K562 (cell line): ENCODE results near the gene ADAMTS14. TPM values are rescaled to one million over a fixed set of nuclear protein-coding genes. Genes with fewer than 3 reads are reported as not detected.

Experiments used
- ATAC-seq: fragments of 200-7000 bp; cut with Tn5 transposase; 3 replicates; pipeline ENCODE4 v1.9.1; 2020; ENCODE audit warnings: moderate library complexity
- BruUV-seq: library from RNA; stranded (reverse); fragments of 400-500 nt; replicated peaks from 2 replicates; lab custom pipeline; 2021; lab: Mats Ljungman, UMichigan
- CTCF ChIA-PET: fragments of 300-600 bp; formaldehyde crosslinking; extraction: SDS; loops from one replicate; lab custom pipeline; 2021; ENCODE audit warnings: low intra/inter-chr PET ratio; lab: Yijun Ruan, JAX
- POLR2A ChIA-PET: fragments of 300-600, 350-650 bp; sonication (Branson Sonifier 250); formaldehyde crosslinking; extraction: SDS; loops from one replicate; lab custom pipeline; 2021; ENCODE audit warnings: antibody characterized with exemption, inconsistent platforms; lab: Yijun Ruan, JAX
- DNase-seq, 4 experiments: peaks; one replicate each; pipeline versions ENCODE4 v3.0.0 to v3.0.0-alpha.2; 2011 to 2018; ENCODE audit warnings: low spot score in 3 of 4, mixed read lengths in 3 of 4; ENCODE audit errors: extremely low read depth in 1 of 4
- FAIRE-seq: peaks from 2 replicates; lab custom pipeline; 2011; peaks lifted over from hg19 to GRCh38; lab: Jason Lieb, UNC
- H2AFZ ChIP-seq: 2 replicates; pipeline ENCODE4 v1.6.0; 2011; ENCODE audit warnings: low read depth, low read length, control low read depth, inconsistent platforms
- H3K27ac ChIP-seq: fragments of 200-600 bp; 3 replicates; pipeline ENCODE4 v1.8.0; 2011; ENCODE audit warnings: low read depth, mild to moderate bottlenecking, control low read depth, inconsistent platforms, low read length, moderate library complexity, mixed read lengths; ENCODE audit errors: extremely low read depth
- H3K27me3 ChIP-seq, 2 experiments: fragments of 300-600 bp in 1 of 2; 2 replicates in 1 of 2; 3 replicates in 1 of 2; pipeline versions ENCODE4 v1.6.0 to v1.8.0; 2011; ENCODE audit warnings: inconsistent platforms in 2 of 2, low read length in 2 of 2, mild to moderate bottlenecking in 1 of 2, mixed read lengths in 1 of 2, moderate library complexity in 1 of 2; ENCODE audit not compliant: control insufficient read depth in 2 of 2, insufficient read depth in 2 of 2
- H3K36me3 ChIP-seq: fragments of 300-600 bp; 3 replicates; pipeline ENCODE4 v1.8.0; 2011; ENCODE audit warnings: mild to moderate bottlenecking, low read length, inconsistent platforms; ENCODE audit not compliant: control insufficient read depth, insufficient read depth
- H3K4me1 ChIP-seq, 2 experiments: fragments of 200-600 bp in 1 of 2; replicated peaks in 1 of 2; 2 replicates in 1 of 2; 3 replicates in 1 of 2; pipeline versions ENCODE4 v1.5.1 to v1.8.0; 2011; ENCODE audit warnings: inconsistent platforms in 2 of 2, low read length in 2 of 2, mild to moderate bottlenecking in 1 of 2, mixed read lengths in 1 of 2, moderate library complexity in 1 of 2; ENCODE audit not compliant: control insufficient read depth in 2 of 2, insufficient read depth in 2 of 2
- H3K4me2 ChIP-seq: 2 replicates; pipeline ENCODE4 v1.6.1; 2011; ENCODE audit warnings: low read length, control low read depth, inconsistent platforms, mixed read lengths; ENCODE audit not compliant: insufficient read depth
- H3K4me3 ChIP-seq: fragments of 200-600 bp; sonication (generic), shearing (Covaris generic); 2 replicates; pipeline ENCODE4 v1.5.1; 2016; ENCODE audit warnings: control low read depth, inconsistent platforms
- H3K79me2 ChIP-seq: fragments of 200-600 bp; 3 replicates; pipeline ENCODE4 v1.8.0; 2011; ENCODE audit warnings: low read length, inconsistent platforms; ENCODE audit not compliant: control insufficient read depth, insufficient read depth
- H3K9ac ChIP-seq, 2 experiments: 2 replicates each; pipeline versions ENCODE4 v1.6.0 to v1.6.1; 2011; ENCODE audit warnings: low read depth in 2 of 2, low read length in 2 of 2, control low read depth in 1 of 2, inconsistent platforms in 1 of 2, mild to moderate bottlenecking in 1 of 2, mixed read lengths in 1 of 2; ENCODE audit not compliant: insufficient read depth in 1 of 2
- H3K9me1 ChIP-seq: one replicate; pipeline ENCODE4 v1.6.0; 2011; ENCODE audit warnings: inconsistent platforms, mild to moderate bottlenecking, low read length, moderate library complexity; ENCODE audit not compliant: control insufficient read depth, insufficient read depth
- H3K9me3 ChIP-seq: replicated peaks from 2 replicates; pipeline ENCODE4 v1.5.1; 2011; ENCODE audit warnings: low read depth, low read length, inconsistent platforms; ENCODE audit not compliant: control insufficient read depth, insufficient read depth
- H4K20me1 ChIP-seq: replicated peaks from 2 replicates; pipeline ENCODE4 v1.6.1; 2011; ENCODE audit warnings: low read length, inconsistent platforms, mixed read lengths; ENCODE audit not compliant: control insufficient read depth, insufficient read depth
- ATF4 ChIP-seq: fragments of 450-650 bp; formaldehyde crosslinking; IDR thresholded peaks from 2 replicates; pipeline ENCODE4 v1.4.0; 2022; ENCODE audit warnings: mild to moderate bottlenecking, moderate library complexity
- BDP1 ChIP-seq: IDR thresholded peaks from 3 replicates; pipeline ENCODE4 v1.6.1; 2011; ENCODE audit not compliant: insufficient read length, insufficient read depth
- DIDO1 ChIP-seq: fragments of 450-650 bp; IDR thresholded peaks from 2 replicates; pipeline ENCODE4 v1.6.1; 2016; ENCODE audit warnings: low read depth, missing biosample characterization, missing genetic modification characterization
- EGR1 ChIP-seq: fragments of 450-650 bp; conservative IDR thresholded peaks from 2 replicates; pipeline ENCODE4 v1.6.1; 2017; ENCODE audit warnings: mild to moderate bottlenecking
- HCFC1 ChIP-seq: IDR thresholded peaks from 2 replicates; pipeline ENCODE4 v1.6.1; 2012; ENCODE audit warnings: low read depth, low read length, improper control_type of control experiment
- MECOM ChIP-seq: fragments of 250-450 bp; sonication (Bioruptor Pico); IDR thresholded peaks from 2 replicates; pipeline ENCODE4 v1.8.0; 2022; ENCODE audit warnings: inconsistent platforms
- NCOR1 ChIP-seq: fragments of 450-650 bp; IDR thresholded peaks from 2 replicates; pipeline ENCODE4 v1.6.1; 2016; ENCODE audit warnings: mild to moderate bottlenecking, moderate library complexity
- NFRKB ChIP-seq: fragments of 450-650 bp; IDR thresholded peaks from 2 replicates; pipeline ENCODE4 v1.6.1; 2016; ENCODE audit warnings: low read depth
- NR2C2 ChIP-seq, 2 experiments: fragments of 200-800 bp in 1 of 2; sonication (Bioruptor generic) in 1 of 2; sonication (generic) in 1 of 2; formaldehyde crosslinking in 1 of 2; IDR thresholded peaks; 2 replicates each; pipeline versions ENCODE4 v1.6.1 to v1.8.0; 2016 to 2022; ENCODE audit warnings: mild to moderate bottlenecking in 1 of 2, missing compliant biosample characterization in 1 of 2, missing genetic modification characterization in 1 of 2, missing genetic modification reagents in 1 of 2
- PTTG1 ChIP-seq: fragments of 450-650 bp; IDR thresholded peaks from 2 replicates; pipeline ENCODE4 v1.6.1; 2016; ENCODE audit warnings: low read depth, mild to moderate bottlenecking, missing genetic modification characterization, missing compliant biosample characterization
- SP1 ChIP-seq: sonication (generic); formaldehyde crosslinking; IDR thresholded peaks from 2 replicates; pipeline ENCODE4 v1.8.1; 2022; ENCODE audit warnings: mild to moderate bottlenecking, missing genetic modification reagents
- ZBTB9 ChIP-seq: fragments of 450-650 bp; formaldehyde crosslinking; IDR thresholded peaks from 2 replicates; pipeline ENCODE4 v1.4.0; 2020; ENCODE audit warnings: mild to moderate bottlenecking, moderate library complexity
- ZNF165 ChIP-seq: fragments of 250-450 bp; sonication (Bioruptor Pico); IDR thresholded peaks from 2 replicates; pipeline ENCODE4 v1.4.0; 2020; ENCODE audit warnings: borderline replicate concordance
- ZNF253 ChIP-seq: fragments of 250-450 bp; sonication (Bioruptor Pico); conservative IDR thresholded peaks from 2 replicates; pipeline ENCODE4 v1.6.1; 2021; ENCODE audit warnings: mild to moderate bottlenecking
- ZNF583 ChIP-seq: fragments of 250-450 bp; sonication (Bioruptor Pico); IDR thresholded peaks from 2 replicates; pipeline ENCODE4 v1.4.0; 2020
- ZNF717 ChIP-seq: fragments of 250-450 bp; sonication (Bioruptor Pico); IDR thresholded peaks from 2 replicates; pipeline ENCODE4 v1.5.0; 2021
- WGBS: fragments of 100-300 bp; shearing (Covaris generic); methylation state at CpG from one replicate; pipeline ENCODE4 v1.1.6; 2016; ENCODE audit warnings: low coverage, mixed read lengths; ENCODE audit not compliant: insufficient coverage; ENCODE audit errors: missing lambda C conversion rate; 5-methylcytosine and 5-hydroxymethylcytosine counted together
- in situ Hi-C: fragments of 300-500 bp; cut with MboI; formaldehyde crosslinking; loops from 4 replicates; pipeline ENCODE4 v1.15.0; 2018; ENCODE audit warnings: inconsistent platforms, mixed read lengths
- intact Hi-C: fragments of 100-400 bp; cut with micrococcal nuclease; formaldehyde crosslinking; loops from 2 replicates; pipeline ENCODE4 v1.14.2; 2022
- polyA plus RNA-seq, 8 experiments: library from polyadenylated mRNA; depleted of rRNA in 4 of 8; stranded (reverse) in 5 of 8; unstranded in 3 of 8; fragments of >200 nt; fragmentation: Nextera tagmentation in 2 of 8; fragmentation: Illumina TruSeq in 1 of 8; extraction: Ambion mirVana in 2 of 8; extraction: Trizol in 1 of 8; gene quantifications; 2 replicates each; pipeline versions ENCODE4 v1.2.1 to v1.2.3, GENCODE V29; 2011 to 2014; ENCODE audit warnings: inconsistent platforms in 1 of 8, missing spikeins in 1 of 8
- total RNA-seq, 7 experiments: library from RNA; depleted of rRNA in 6 of 7; stranded (reverse); fragments of >200 nt in 6 of 7; fragmentation: Illumina TruSeq in 2 of 7; extraction: Trizol in 2 of 7; gene quantifications; 2 replicates each; pipeline versions ENCODE4 v1.2.1 to v1.2.3, GENCODE V29; 2011 to 2021; ENCODE audit warnings: low replicate concordance in 1 of 7
- TF ChIP-seq, protein P1 (sequence below): sonication (generic); formaldehyde crosslinking; IDR thresholded peaks from 2 replicates; pipeline ENCODE4 v1.8.0; 2022; ENCODE audit warnings: mild to moderate bottlenecking, missing genetic modification reagents

Gene ADAMTS14
- total and polyA plus RNA-seq, 9 of the 15 experiments (the other 6 are each of a cell fraction or from before 2014, with no cell fraction given) = 0.04 to 37.4 (median 15.9) TPM

DNA sequence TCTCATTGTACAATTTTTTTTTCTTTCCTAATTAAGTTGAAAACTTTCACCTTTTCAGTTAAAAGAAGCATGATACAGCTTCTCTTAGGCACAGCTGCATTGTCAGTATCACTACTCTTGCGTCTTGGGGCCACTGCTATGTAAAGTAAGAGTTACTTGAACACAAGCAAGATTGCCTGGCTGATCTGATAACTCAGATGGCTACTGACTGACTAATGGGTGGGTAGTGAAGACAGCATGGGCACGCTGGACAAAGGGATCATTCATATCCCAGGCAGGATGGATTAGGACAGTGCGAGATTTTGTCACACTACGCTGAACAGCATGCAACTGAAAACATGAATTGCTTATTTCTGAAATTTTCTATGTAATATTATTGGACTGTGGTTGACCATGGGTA lies 11.6 kb upstream of the ADAMTS14 start (continued):
- TF ChIP-seq EGR1 = no peak
- TF ChIP-seq, all 486 proteins: peak for 44

DNA sequence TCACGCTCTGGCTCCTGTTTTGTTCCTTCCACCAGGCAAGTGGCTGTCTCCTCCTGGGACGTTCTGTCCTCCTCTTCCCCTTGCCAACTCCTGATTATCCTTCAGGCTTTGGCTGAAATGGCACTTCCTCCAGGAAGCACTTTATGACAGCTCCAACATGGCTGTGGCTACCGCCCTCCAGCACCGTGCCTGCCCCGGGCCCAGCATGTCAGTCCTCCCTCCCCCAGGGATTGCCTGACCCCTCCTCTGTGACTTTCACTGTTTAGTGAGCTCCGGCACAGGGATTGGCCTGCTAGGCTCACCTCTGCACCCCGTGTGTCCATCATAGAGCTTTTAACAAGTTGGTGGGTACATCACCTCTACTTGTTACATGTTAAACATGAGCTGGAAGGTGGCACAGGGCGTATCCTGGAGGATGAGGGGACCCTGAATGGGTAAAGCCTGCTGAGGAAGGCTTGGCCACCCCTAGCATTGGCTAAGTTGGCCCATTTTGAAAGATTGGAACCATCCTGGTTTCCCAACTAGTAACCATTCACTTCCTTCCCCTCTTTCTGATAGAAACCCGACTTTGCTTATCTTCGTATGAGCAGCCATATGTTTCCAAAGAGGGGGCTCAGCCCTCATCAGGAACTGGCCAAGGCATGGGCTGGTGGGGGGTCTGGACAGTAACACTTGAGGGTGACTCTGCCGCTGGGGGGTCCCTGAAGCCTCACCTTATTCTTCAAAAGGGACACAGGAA lies 10.5 kb upstream of the ADAMTS14 start:
- in situ Hi-C loops = no loop called here
- Histone ChIP-seq H3K79me2 (no peaks in the 10 kb centered on the region), H3K36me3 (no peaks in the 10 kb centered on the region), H3K9me3 (peaks cover 7% of the 10 kb centered on the region; the same call in 1 of the 2 replicates), H3K4me1 (peaks cover 47 to 61% of the 10 kb centered on the region in 2 experiments), H3K9ac (peak overlapping the region; percentile 68 to 87), H3K9me1 (peaks cover 4% of the 10 kb centered on the region), H3K4me2 (peak overlapping the region; percentile 69), H3K27me3 (no peaks in the 10 kb centered on the region), H3K27ac (peak overlapping the region; percentile 86), H2AFZ (peak overlapping the region; percentile 98), H3K4me3 (no peak overlapping the region), H4K20me1 (no peaks in the 10 kb centered on the region)
- FAIRE-seq (no peak), DNase-seq (peak in 2 of 4 experiments; percentile 41 to 66), ATAC-seq (peak; percentile 70)
- ChIA-PET CTCF (no interaction called here), POLR2A (interaction anchor here (0.7 to 2.4 kb wide), 9 partner anchors 9 to 93 kb away, joined by 3 to 9 read pairs (median 3); partner anchors contain the start of gene ADAMTS14)
- WGBS = 31% methylated on average over 11 of the region's 11 CpGs
- intact Hi-C loops = no loop called here
- BruUV-seq = no TSS peak
- TF ChIP-seq SP1 (CRISPR knock-in tag) = peak; percentile 22; the same call in 1 of the 2 replicates
- TF ChIP-seq ZNF717 (CRISPR knock-in tag) = 0 out of 2 replicates have a peak, but pooled peaks have one; percentile 63
- TF ChIP-seq ZNF583 (CRISPR knock-in tag) = peak; percentile 93
- peak; percentile 6; the same call in 1 of the 2 replicates for TF ChIP-seq MECOM (CRISPR knock-in tag)
- no peak for TF ChIP-seq DIDO1 (tag)
- TF ChIP-seq NR2C2 (CRISPR knock-in tag; IDR thresholded peaks at IDR 0.05) = no peak
- peak; percentile 66 for TF ChIP-seq NR2C2 (tag; IDR thresholded peaks at IDR 0.05)
- TF ChIP-seq HCFC1 = no peak
- peak; percentile 73 for TF ChIP-seq ATF4 (CRISPR knock-in tag)
- peak; percentile 80; the same call in 1 of the 2 replicates for TF ChIP-seq ZNF165 (CRISPR knock-in tag)
- TF ChIP-seq ZBTB9 = 0 out of 2 replicates have a peak, but pooled peaks have one; percentile 91
- peak; percentile 75 for TF ChIP-seq NFRKB
- TF ChIP-seq, protein P1, sequence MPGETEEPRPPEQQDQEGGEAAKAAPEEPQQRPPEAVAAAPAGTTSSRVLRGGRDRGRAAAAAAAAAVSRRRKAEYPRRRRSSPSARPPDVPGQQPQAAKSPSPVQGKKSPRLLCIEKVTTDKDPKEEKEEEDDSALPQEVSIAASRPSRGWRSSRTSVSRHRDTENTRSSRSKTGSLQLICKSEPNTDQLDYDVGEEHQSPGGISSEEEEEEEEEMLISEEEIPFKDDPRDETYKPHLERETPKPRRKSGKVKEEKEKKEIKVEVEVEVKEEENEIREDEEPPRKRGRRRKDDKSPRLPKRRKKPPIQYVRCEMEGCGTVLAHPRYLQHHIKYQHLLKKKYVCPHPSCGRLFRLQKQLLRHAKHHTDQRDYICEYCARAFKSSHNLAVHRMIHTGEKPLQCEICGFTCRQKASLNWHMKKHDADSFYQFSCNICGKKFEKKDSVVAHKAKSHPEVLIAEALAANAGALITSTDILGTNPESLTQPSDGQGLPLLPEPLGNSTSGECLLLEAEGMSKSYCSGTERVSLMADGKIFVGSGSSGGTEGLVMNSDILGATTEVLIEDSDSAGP (CRISPR knock-in tag) = 0 out of 2 replicates have a peak, but pooled peaks have one; percentile 31
- TF ChIP-seq NCOR1 = no peak
- peak; percentile 58; the same call in 1 of the 2 replicates for TF ChIP-seq PTTG1 (tag)
- no peak for TF ChIP-seq BDP1
- TF ChIP-seq ZNF253 (CRISPR knock-in tag) = 0 out of 2 replicates have a peak, but pooled peaks have one; percentile 44
